ENCODE data around the gene ZFHX3.

The ZFHX3 gene

GRCh38 chr16:73060892-73061490 lies 13.1 kb upstream of the ZFHX3 start:
- DNase-seq (ENCODE audit: extremely low spot score): no peak
- ChIA-PET POLR2A (no interaction called here), CTCF (interaction anchor here (2.5 kb wide), 1 partner anchor 228 kb away, joined by 6 read pairs; no protein-coding TSS in a partner anchor)
- TF ChIP-seq CTCF (IDR thresholded peaks at IDR 0.05; ENCODE audit: control extremely low read depth, extremely low read depth, low read depth, missing control alignments): no peak

GRCh38 chr16:73059779-73060615 lies 12.1 kb upstream of the ZFHX3 start:
- no peak for DNase-seq (ENCODE audit: extremely low spot score)
- CTCF ChIA-PET: no interaction called here
- POLR2A ChIA-PET: interaction anchor here (0.6 kb wide), 1 partner anchor 124 kb away, joined by 4 read pairs; no protein-coding TSS in a partner anchor
- TF ChIP-seq CTCF (IDR thresholded peaks at IDR 0.05; ENCODE audit: control extremely low read depth, extremely low read depth, low read depth, missing control alignments): no peak

- no peak for TF ChIP-seq CTCF (IDR thresholded peaks at IDR 0.05; ENCODE audit: control extremely low read depth, extremely low read depth, low read depth, missing control alignments)
- POLR2A ChIA-PET: no interaction called here
- CTCF ChIA-PET: interaction anchor here (0.9 kb wide), 1 partner anchor 226 kb away, joined by 3 read pairs; no protein-coding TSS in a partner anchor
- peak; percentile 51 for DNase-seq (ENCODE audit: extremely low spot score)
These were observed 10.9 kb upstream of the ZFHX3 start for GRCh38 chr16:73058616-73059409.

- ChIA-PET POLR2A (interaction anchor here (0.6 kb wide), 2 partner anchors 10 to 1127 kb away, joined by 4 to 7 read pairs; no protein-coding TSS in a partner anchor), CTCF (interaction anchor here (0.9 kb wide), 1 partner anchor 226 kb away, joined by 3 read pairs; no protein-coding TSS in a partner anchor)
- TF ChIP-seq CTCF (IDR thresholded peaks at IDR 0.05; ENCODE audit: control extremely low read depth, extremely low read depth, low read depth, missing control alignments): no peak
- peak; percentile 79 for DNase-seq (ENCODE audit: extremely low spot score)
These were observed 10.3 kb upstream of the ZFHX3 start for GRCh38 chr16:73058221-73058615.

GRCh38 chr16:73057291-73058210 lies 9.6 kb upstream of the ZFHX3 start:
- peak; percentile 57 for DNase-seq (ENCODE audit: extremely low spot score)
- POLR2A ChIA-PET: interaction anchor here (0.6 kb wide), 2 partner anchors 10 to 1127 kb away, joined by 4 to 7 read pairs; no protein-coding TSS in a partner anchor
- TF ChIP-seq CTCF (IDR thresholded peaks at IDR 0.05; ENCODE audit: control extremely low read depth, extremely low read depth, low read depth, missing control alignments): peak; percentile 7
- CTCF ChIA-PET: interaction anchor here (0.9 kb wide), 1 partner anchor 225 kb away, joined by 3 read pairs; no protein-coding TSS in a partner anchor

All from GM10248 (cell line).